OCI-LY1 (cell line): ENCODE data around the gene GPR151.
A peak's percentile ranks its signal among the peaks of the same experiment; 100 is the strongest.

ENCODE experiments used
- H2AFZ ChIP-seq: fragments of 200-600 bp; sonication (generic), shearing (Covaris generic); 2 replicates; pipeline ENCODE4 v1.6.0; 2014; ENCODE audit warnings: antibody characterized with exemption, mild to moderate bottlenecking, low read length
- H3F3A ChIP-seq: fragments of 200-600 bp; sonication (generic), shearing (Covaris generic); 2 replicates; pipeline ENCODE4 v1.6.0; 2014; ENCODE audit warnings: mild to moderate bottlenecking, antibody characterized with exemption, low read length, moderate library complexity; ENCODE audit not compliant: insufficient read depth
- H3K27ac ChIP-seq: fragments of 200-600 bp; sonication (generic); 2 replicates; pipeline ENCODE4 v1.5.1; 2014; ENCODE audit warnings: low read length, mixed run types, mild to moderate bottlenecking, low read depth; ENCODE audit not compliant: poor library complexity, severe bottlenecking
- H3K27me3 ChIP-seq: fragments of 200-600 bp; sonication (generic); 2 replicates; pipeline ENCODE4 v1.6.0; 2014; ENCODE audit warnings: antibody characterized with exemption, mild to moderate bottlenecking, low read length, moderate library complexity; ENCODE audit not compliant: insufficient read depth
- H3K36me3 ChIP-seq: fragments of 200-600 bp; sonication (generic); 2 replicates; pipeline ENCODE4 v1.6.1; 2014; ENCODE audit warnings: mild to moderate bottlenecking, antibody characterized with exemption, low read length, moderate library complexity, mixed read lengths; ENCODE audit not compliant: insufficient read depth
- H3K4me1 ChIP-seq: fragments of 200-600 bp; sonication (generic); 2 replicates; pipeline ENCODE4 v1.5.1; 2014; ENCODE audit warnings: mild to moderate bottlenecking, low read length, moderate library complexity; ENCODE audit not compliant: insufficient read depth, severe bottlenecking
- H3K4me2 ChIP-seq: fragments of 200-600 bp; sonication (generic), shearing (Covaris generic); 2 replicates; pipeline ENCODE4 v1.6.1; 2014; ENCODE audit warnings: low read length
- H3K4me3 ChIP-seq: fragments of 200-600 bp; sonication (generic); 2 replicates; pipeline ENCODE4 v1.5.1; 2014; ENCODE audit warnings: low read length, low read depth, mild to moderate bottlenecking, mixed read lengths; ENCODE audit not compliant: poor library complexity, severe bottlenecking
- H3K79me2 ChIP-seq: fragments of 200-600 bp; shearing (Covaris generic); 2 replicates; pipeline ENCODE4 v1.6.1; 2016; ENCODE audit warnings: mixed run types, low read length, mixed read lengths; ENCODE audit not compliant: insufficient read depth
- H3K9ac ChIP-seq: fragments of 200-600 bp; sonication (generic), shearing (Covaris generic); 2 replicates; pipeline ENCODE4 v1.6.1; 2014; ENCODE audit warnings: mild to moderate bottlenecking, low read length, mixed read lengths
- H3K9me2 ChIP-seq: fragments of 200-600 bp; sonication (generic), shearing (Covaris generic); 2 replicates; pipeline ENCODE4 v1.6.1; 2014; ENCODE audit warnings: low read depth, mild to moderate bottlenecking, low read length, mixed read lengths
- H3K9me3 ChIP-seq: fragments of 200-600 bp; shearing (Covaris generic); 2 replicates; pipeline ENCODE4 v1.6.1; 2014; ENCODE audit warnings: low read length, mixed read lengths
- H4K20me1 ChIP-seq: fragments of 200-600 bp; sonication (generic), shearing (Covaris generic); 2 replicates; pipeline ENCODE4 v1.6.0; 2016; ENCODE audit warnings: mild to moderate bottlenecking, low read length; ENCODE audit not compliant: insufficient read depth
- EZH2 ChIP-seq: fragments of 200-600 bp; sonication (generic), shearing (Covaris generic); IDR thresholded peaks from 2 replicates; pipeline ENCODE4 v1.8.0; 2017; ENCODE audit warnings: borderline replicate concordance, mixed run types, mild to moderate bottlenecking, antibody characterized with exemption, low read length, moderate library complexity, mixed read lengths
- TF ChIP-seq, protein P1 (sequence below): fragments of 200-600 bp; sonication (generic), shearing (Covaris generic); IDR thresholded peaks from 2 replicates; pipeline ENCODE4 v1.5.1; 2017; ENCODE audit warnings: mild to moderate bottlenecking, antibody characterized with exemption, low read length, moderate library complexity, mixed read lengths

GPR151 gene

GRCh38 chr5:146467760-146468159 lies 48.2 kb downstream of the GPR151 start:
- Histone ChIP-seq H3K4me3 (no peak overlapping the region), H3K79me2 (peaks cover 50% of the 10 kb centered on the region), H3K4me1 (no peaks in the 10 kb centered on the region), H4K20me1 (0 out of 2 replicates have a peak, but pooled peaks cover 4% of the 10 kb centered on the region), H3K9ac (no peak overlapping the region), H2AFZ (no peak overlapping the region), H3K4me2 (no peak overlapping the region), H3K27me3 (no peaks in the 10 kb centered on the region), H3K27ac (no peak overlapping the region), H3K36me3 (peaks cover 91% of the 10 kb centered on the region), H3K9me2 (no peaks in the 10 kb centered on the region), H3K9me3 (no peaks in the 10 kb centered on the region), H3F3A (peaks cover 6% of the 10 kb centered on the region; the same call in 1 of the 2 replicates)
- TF ChIP-seq EZH2 = no peak
- TF ChIP-seq, protein P1, sequence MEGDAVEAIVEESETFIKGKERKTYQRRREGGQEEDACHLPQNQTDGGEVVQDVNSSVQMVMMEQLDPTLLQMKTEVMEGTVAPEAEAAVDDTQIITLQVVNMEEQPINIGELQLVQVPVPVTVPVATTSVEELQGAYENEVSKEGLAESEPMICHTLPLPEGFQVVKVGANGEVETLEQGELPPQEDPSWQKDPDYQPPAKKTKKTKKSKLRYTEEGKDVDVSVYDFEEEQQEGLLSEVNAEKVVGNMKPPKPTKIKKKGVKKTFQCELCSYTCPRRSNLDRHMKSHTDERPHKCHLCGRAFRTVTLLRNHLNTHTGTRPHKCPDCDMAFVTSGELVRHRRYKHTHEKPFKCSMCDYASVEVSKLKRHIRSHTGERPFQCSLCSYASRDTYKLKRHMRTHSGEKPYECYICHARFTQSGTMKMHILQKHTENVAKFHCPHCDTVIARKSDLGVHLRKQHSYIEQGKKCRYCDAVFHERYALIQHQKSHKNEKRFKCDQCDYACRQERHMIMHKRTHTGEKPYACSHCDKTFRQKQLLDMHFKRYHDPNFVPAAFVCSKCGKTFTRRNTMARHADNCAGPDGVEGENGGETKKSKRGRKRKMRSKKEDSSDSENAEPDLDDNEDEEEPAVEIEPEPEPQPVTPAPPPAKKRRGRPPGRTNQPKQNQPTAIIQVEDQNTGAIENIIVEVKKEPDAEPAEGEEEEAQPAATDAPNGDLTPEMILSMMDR = no peak

- Histone ChIP-seq H3K27me3 (no peaks in the 10 kb centered on the region), H3K4me2 (no peak overlapping the region), H3K27ac (no peak overlapping the region), H3K36me3 (peaks cover 91% of the 10 kb centered on the region), H3K9me3 (no peaks in the 10 kb centered on the region), H3K9ac (no peak overlapping the region), H4K20me1 (0 out of 2 replicates have a peak, but pooled peaks cover 4% of the 10 kb centered on the region), H3K4me3 (no peak overlapping the region), H2AFZ (no peak overlapping the region), H3F3A (peaks cover 6% of the 10 kb centered on the region; the same call in 1 of the 2 replicates), H3K79me2 (peaks cover 61% of the 10 kb centered on the region), H3K4me1 (no peaks in the 10 kb centered on the region), H3K9me2 (no peaks in the 10 kb centered on the region)
- TF ChIP-seq, protein P1 = peak; percentile 35
- no peak for TF ChIP-seq EZH2
Measured at GRCh38 chr5:146466521-146467349, 49.3 kb downstream of the GPR151 start.

DNA sequence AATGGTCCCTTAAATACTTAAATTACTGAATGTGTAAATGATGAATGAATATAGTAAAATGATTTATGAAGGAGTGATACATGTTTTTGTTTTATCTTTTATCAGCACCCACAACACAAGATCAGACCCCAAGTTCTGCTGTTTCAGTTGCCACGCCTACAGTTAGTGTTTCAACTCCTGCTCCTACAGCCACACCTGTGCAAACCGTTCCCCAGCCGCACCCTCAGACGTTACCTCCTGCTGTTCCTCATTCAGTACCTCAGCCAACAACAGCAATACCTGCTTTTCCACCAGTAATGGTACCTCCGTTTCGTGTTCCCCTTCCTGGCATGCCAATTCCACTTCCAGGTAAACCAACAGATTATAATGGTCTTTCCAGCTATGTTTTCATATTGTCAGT lies 52.5 kb downstream of the GPR151 start:
- Histone ChIP-seq H3K9ac (no peak overlapping the region), H3K9me2 (no peaks in the 10 kb centered on the region), H2AFZ (no peak overlapping the region), H3K27ac (no peak overlapping the region), H3K4me2 (no peak overlapping the region), H3F3A (peaks cover 6% of the 10 kb centered on the region; the same call in 1 of the 2 replicates), H3K9me3 (no peaks in the 10 kb centered on the region), H3K4me1 (no peaks in the 10 kb centered on the region), H3K79me2 (peaks cover 68% of the 10 kb centered on the region), H3K36me3 (peaks cover 91% of the 10 kb centered on the region), H3K27me3 (no peaks in the 10 kb centered on the region), H4K20me1 (0 out of 2 replicates have a peak, but pooled peaks cover 4% of the 10 kb centered on the region), H3K4me3 (no peak overlapping the region)
- TF ChIP-seq EZH2 = no peak
- TF ChIP-seq, protein P1 = no peak
